PC-3 (cell line): Measurements from ENCODE around the gene SMNDC1.

Source experiments
- CTCF ChIP-seq: fragments of 300-600 bp; sonication (generic); conservative IDR thresholded peaks from 2 replicates; pipeline ENCODE4 v1.5.1; 2017; ENCODE audit warnings: antibody characterized with exemption, low read depth, mild to moderate bottlenecking, low read length
- EZH2 ChIP-seq: fragments of 300-600 bp; sonication (generic); IDR thresholded peaks from one replicate; pipeline ENCODE4 v1.6.1; 2017; ENCODE audit warnings: antibody characterized with exemption, mild to moderate bottlenecking, low read length; ENCODE audit not compliant: unreplicated experiment
- EZH2phosphoT487 ChIP-seq: fragments of 300-600 bp; sonication (generic); IDR thresholded peaks from 2 replicates; pipeline ENCODE4 v1.6.1; 2018; ENCODE audit warnings: mild to moderate bottlenecking, antibody characterized with exemption, low read length, borderline replicate concordance

GRCh38 chr10:110268442-110268841 lies 36.3 kb downstream of the SMNDC1 start:
- TF ChIP-seq CTCF: no peak
- TF ChIP-seq EZH2phosphoT487: no peak
- no peak for TF ChIP-seq EZH2
